Measurements from ENCODE around the gene PSMB8.

PSMB8 gene

GRCh38 chr6:32858194-32858593 lies 14.3 kb upstream of the PSMB8 start:
- FAIRE-seq (no peak), DNase-seq (ENCODE audit: extremely low spot score, insufficient read length, low read depth) (no peak)

GRCh38 chr6:32857156-32857891 lies 13.5 kb upstream of the PSMB8 start:
- DNase-seq (ENCODE audit: extremely low spot score, insufficient read length, low read depth) (no peak), FAIRE-seq (no peak)

DNA sequence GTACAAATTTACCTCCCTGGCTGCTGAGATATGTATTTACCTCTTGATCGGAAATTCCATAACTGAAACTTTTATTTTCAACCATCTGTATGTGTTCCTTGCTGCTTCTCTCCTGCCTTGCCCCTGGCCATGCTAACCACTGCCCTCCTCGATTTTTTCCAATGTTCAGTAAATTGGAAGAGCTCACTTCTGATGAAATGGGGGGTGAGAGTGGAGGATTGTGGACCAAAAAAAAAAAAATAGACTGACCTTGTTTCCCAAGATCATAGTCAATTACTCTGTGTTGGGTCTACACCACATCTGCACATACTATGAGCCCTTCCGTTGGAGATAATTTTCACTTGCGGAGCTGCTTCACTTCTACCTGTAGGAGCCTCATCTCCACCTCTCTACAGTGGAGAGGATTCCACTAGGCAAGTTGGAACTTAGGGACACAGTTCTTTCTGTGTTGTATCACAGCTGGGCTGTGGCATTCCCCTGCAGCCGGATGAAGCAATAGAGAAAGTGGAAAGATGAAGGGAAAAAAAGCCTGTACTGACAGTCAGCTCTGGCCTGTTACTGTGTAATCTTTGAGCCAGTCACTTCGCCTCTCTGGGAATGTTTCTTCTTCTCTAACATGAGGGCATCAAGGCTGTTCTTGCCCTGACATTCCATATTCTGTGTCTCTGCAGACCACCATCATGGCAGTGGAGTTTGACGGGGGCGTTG lies 11.8 kb upstream of the PSMB8 start:
- DNase-seq (ENCODE audit: extremely low spot score, insufficient read length, low read depth) (no peak), FAIRE-seq (peak; percentile 50)

DNA sequence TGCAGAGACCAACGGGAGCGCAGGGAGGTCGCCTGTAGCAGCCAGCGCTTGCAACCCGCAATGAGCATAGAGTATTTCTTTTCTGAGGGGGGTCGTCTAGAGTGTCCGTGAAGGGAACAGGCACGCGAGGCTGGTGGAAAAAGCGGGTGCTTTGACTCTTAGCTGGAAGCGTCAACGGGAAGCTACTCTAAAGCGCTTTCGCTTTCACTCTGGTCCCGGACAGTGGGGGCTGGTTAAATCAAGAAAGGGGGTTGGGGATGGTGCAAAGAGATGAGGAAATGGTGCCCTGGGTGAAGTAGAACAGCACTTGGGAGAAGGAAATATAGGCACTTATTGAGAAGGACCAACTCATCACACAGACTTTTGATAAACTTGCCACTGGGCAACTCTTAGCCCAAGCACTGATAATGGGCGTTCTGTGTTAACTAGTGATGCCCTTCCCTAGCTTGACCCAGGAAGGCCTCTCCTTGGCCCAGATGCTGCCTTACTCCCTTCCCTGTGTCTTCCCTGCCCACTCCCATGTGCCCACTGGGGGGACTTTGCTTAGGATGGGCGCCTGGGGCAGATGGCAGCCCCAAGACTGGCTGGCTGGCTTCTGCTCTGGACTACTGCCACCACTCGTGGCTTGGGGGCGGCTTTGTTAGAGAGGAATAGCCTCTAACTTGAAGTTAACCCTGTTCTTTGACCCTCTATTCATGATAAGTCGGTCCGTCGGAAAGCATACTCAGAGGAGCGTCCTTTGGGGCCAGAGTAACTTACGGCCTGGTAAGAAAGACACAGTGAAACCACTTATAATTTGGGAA lies 10.7 kb upstream of the PSMB8 start:
- FAIRE-seq: peak; percentile 81
- no peak for DNase-seq (ENCODE audit: extremely low spot score, insufficient read length, low read depth)

GRCh38 chr6:32853541-32854375 lies 9.9 kb upstream of the PSMB8 start, which contains the start of the genes PSMB9 and TAP1:
Gene PSMB9, plus strand, starts transcription at chr6:32854192. Its CDS starts 38 bp downstream, at chr6:32854230.
Gene TAP1, minus strand, starts transcription at chr6:32853704. Its CDS starts 68 bp downstream, at chr6:32853636.
- FAIRE-seq: peak; percentile 93
- DNase-seq (ENCODE audit: extremely low spot score, insufficient read length, low read depth): peak; percentile 82

DNA sequence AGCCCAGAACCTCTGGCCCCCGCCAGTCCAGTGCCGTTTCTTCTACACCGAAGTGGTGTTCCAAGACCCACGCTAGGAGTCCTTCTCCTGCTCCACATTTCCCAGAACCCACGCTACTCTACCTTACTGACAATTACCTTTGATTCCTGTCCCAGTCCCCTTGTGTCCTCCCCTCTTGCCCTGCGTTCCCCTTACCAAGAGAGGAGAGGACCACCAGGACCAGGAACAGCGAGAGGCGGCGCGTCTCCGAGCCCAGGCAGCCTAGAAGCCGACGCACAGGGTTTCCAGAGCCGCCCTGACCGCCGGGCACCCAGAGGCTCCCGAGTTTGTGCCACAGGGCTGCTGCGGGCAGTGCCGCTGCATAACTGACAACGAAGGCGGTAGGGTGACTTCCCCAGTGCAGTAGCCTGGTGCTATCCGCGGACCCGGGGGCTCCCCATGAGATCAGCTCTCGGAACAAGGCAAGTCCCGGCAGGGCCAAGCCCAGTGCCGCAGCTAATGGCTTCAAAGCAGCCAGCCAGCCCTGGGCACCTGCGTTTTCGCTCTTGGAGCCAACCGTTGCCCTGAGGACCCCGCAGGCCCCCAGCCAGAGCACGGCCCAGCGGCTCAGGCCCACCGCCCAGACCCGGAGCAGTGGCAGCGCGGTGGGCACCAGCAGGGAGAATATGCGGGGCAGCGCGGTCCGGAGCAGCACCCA lies 9.1 kb upstream of the PSMB8 start:
- no peak for FAIRE-seq

DNA sequence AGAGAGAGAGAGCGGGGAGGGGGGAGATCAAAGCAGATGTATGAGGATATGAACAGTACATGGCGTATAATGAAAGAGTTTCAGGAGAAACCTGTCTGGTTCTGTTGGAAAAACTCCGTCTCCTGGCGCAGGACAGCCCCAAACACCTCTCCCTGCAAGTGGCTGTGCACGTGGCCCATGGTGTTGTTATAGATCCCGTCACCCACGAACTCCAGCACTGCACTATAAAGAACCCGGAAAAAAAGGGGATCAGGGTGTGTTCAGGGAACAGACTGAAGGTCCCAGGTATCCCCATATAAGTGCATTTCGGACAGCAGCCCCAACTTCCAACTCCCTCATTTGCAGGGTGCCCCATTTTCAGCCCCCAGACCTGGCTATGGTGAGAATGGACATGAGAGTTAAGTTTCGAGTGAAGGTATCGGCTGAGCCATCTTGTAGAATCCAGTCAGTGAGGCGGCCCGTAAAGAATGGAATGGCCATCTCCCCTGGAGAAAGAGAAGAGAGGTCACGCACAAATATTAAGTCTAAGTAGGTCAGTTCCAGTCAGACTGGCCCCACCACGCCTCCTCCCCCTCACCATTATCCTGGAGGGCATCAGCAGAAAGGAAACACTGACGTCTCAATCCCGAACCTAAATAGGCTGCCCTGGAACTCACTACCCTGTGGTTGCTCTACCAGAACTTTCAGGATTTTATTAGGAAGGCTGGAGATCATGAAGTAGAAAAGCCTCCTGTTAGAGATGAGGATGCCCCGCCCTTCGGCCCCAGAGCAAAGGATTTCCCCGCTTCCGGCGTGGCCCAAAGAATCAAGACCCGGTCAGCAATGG lies 8.4 kb upstream of the PSMB8 start:
- DNase-seq (ENCODE audit: extremely low spot score, insufficient read length, low read depth) (no peak), FAIRE-seq (peak; percentile 75)

More for the DNA sequence above, 9.1 kb upstream of the PSMB8 start:
- no peak for DNase-seq (ENCODE audit: extremely low spot score, insufficient read length, low read depth)

DNA sequence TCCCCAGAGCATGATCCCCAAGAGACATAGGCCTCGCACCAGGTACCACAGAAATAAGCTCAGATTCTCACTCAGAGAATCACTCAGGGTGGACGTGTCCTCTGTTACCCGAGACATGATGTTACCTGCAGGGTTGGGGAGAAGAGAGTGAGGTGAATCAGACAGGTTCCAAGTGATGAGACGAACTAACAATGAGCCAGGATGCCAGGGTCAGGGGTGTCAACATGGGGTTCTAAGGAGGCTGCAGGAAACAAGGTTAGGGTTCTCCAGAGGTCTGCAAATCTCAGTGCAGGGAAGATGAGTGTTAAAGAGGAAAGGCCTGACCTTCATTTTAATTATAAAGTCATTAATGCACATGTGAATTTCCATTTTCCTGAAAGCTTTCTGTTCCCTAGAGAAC lies 7.2 kb upstream of the PSMB8 start:
- FAIRE-seq (no peak), DNase-seq (ENCODE audit: extremely low spot score, insufficient read length, low read depth) (no peak)

DNA sequence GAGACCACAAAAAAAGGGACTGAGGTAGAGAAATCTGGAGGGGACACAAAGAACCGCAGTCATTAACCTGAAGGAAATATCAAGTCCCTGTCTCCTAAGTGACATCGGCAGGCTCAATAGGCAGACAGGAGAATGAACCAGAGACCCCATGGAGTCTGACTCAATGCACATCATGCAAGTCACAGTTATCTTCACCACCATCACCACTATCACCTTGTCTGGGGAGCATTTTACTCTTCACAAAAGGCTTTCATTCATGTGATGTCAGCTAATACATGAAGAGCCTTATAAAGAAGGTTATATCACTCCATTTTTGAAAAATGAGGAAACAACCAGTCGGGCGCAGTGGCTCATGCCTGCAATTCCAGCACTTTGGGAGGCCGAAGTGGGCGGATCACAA lies 5.3 kb upstream of the PSMB8 start:
- no peak for DNase-seq (ENCODE audit: extremely low spot score, insufficient read length, low read depth)

GRCh38 chr6:32847795-32848194 lies 3.9 kb upstream of the PSMB8 start:
- DNase-seq (ENCODE audit: extremely low spot score, insufficient read length, low read depth) (no peak), FAIRE-seq (no peak)

More for the DNA sequence above, 5.3 kb upstream of the PSMB8 start:
- no peak for FAIRE-seq

- FAIRE-seq (no peak), DNase-seq (ENCODE audit: extremely low spot score, insufficient read length, low read depth) (no peak)
Observed at GRCh38 chr6:32847004-32847403, 3.2 kb upstream of the PSMB8 start.

GRCh38 chr6:32845384-32845884 lies 1.6 kb upstream of the PSMB8 start:
- DNase-seq (ENCODE audit: extremely low spot score, insufficient read length, low read depth): no peak
- FAIRE-seq: peak; percentile 85

DNA sequence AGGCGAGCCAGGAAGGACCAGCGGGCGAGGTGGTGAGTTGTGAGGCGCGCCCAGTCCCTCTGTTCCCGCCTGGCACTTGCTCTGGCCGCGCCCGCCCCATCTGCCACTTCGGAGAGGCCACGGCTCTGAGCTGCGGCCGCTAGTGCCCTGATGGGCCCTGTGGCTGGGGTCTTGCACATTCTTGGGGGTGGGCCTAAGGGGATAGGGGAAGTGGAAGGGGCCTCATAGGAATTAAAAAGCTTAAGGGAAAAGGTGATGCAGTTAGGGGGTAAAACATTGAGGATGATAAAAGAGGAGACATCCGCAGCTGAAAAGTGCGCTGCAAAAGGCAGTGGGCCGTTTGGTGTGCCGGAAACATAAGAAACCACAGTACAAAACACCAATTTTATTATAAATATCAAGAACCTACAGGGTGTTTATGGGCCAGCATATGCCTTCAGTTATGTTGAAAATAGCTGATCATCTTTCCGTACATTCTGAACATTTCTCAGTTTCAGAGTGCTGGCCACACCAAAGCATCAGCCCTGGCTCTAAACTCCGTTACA lies 1.1 kb upstream of the PSMB8 start:
- DNase-seq (ENCODE audit: extremely low spot score, insufficient read length, low read depth) (no peak), FAIRE-seq (no peak)

GRCh38 chr6:32843331-32843978 lies 392 bp downstream of the PSMB8 start:
- FAIRE-seq: peak; percentile 29
- no peak for DNase-seq (ENCODE audit: extremely low spot score, insufficient read length, low read depth)

GRCh38 chr6:32842690-32843089 lies 1.2 kb downstream of the PSMB8 start:
- DNase-seq (ENCODE audit: extremely low spot score, insufficient read length, low read depth) (no peak), FAIRE-seq (peak; percentile 38)

GRCh38 chr6:32842021-32842650 lies 1.7 kb downstream of the PSMB8 start:
- FAIRE-seq: no peak
- no peak for DNase-seq (ENCODE audit: extremely low spot score, insufficient read length, low read depth)

Measured in GM18507 (cell line).